GM18508 (cell line): ENCODE measurements around the gene EVPL.
"Not testable (repeated sequence)": the region's sequence is repeated elsewhere in the genome, so short reads cannot be mapped to it uniquely, and the experiment has no call there.

Experiments
- ATAC-seq: cut with Tn5 transposase; IDR thresholded peaks from one replicate; pipeline ENCODE4 v1.9.1; 2021; ENCODE audit warnings: moderate number of reproducible peaks; ENCODE audit not compliant: insufficient read depth, unreplicated experiment

EVPL gene

DNA sequence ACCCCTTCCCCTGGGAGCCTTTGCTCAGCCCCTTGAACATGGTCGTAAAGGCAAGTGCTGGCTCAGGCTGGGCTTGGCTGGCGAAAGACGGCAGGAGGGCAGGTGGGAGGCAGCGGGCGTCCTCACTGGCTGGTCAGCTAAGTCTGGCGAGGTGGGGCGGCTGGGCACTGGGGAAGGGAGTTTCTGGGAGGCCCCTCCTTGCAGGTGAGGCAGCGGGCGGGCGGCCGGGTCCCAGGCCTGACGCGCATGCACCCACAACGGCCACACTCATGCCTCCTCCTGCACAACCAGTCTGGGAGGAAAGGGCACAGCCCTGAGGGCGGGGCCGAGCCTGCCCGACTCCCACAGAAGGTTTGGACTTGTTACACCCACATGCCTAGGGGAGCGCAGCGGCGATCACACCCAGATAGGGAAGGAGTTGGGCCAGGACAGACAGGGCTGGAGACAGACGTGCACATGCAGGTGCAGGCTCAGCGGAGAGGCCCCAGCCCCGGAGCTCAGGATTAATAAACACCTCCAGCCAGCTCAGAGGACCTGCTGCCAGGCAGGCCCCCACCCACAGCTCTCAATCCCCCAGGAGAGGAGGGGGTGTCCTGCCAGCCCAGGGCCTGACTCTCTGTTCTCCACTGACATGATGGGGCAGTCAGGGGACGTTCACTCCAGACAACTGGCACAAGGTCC is at the start of gene EVPL:
EVPL (minus strand) TSS at position 148 of the 681 bp plus-strand sequence; CDS start at position 40, 108 bp downstream.
- ATAC-seq: no peak

DNA sequence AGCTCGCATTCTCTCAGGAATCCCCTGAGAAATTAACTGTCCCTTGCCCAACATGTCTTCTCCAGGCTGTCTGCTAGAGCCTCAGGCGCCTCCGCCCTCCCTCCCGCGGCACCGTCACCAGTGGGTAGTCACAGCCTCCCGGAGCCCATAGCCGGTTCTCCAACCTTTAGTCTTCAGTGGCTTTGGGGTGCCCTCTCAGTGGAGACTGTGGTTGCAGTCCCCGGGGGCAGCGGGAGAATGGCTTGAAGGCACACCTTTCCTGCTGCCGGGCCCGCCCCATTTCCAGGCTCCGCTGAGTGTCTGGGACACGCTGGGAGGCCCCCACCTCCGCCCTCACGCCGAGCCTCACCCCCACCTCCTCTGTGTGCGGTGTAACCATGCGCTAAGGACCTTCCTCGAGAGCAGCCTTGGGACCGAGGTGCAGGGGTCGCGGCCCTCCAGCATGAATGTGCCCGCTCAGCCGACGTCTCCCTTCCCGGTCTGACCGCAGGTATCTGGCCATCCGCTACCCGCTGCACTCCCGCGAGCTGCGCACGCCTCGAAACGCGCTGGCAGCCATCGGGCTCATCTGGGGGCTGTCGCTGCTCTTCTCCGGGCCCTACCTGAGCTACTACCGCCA is 49.1 kb upstream of the EVPL start:
- ATAC-seq: no peak

DNA sequence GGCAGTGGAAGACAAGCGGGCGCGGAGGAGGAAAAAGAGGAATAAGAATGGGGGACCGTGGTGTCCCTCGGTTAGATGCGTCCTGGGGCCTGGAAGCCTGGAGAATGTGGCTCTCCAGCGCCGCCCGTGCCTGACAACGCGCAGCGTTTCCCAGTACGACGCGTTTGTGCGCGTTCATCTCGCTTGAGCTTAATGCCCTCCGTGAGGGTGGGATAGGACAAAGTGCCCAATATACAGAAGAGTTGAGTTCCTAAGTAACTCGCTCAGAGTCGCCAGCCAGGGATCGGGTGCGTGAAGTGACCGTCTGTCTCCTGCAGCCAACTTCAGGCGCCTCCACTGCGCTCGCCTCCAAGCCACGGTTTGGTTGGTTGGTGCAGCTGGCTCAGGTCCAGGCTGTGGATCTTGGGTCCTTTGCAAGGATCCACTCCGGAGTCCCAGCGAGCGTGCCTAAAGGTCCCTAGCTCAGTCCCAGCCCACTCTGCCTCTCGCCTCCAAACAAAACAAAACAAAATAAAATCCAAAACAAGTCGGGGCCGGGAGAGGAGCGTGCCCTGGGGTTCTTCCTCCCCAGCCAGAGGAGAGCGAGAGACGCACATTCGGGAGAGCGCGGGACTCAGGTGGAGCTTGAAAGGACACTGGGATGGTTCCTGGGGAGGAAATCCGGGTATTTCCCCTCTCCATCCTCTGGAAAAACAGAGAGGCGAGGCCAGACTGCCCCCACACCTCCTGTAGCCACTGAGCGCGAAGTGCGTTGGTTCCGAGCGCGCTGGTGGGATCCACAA is 48.4 kb upstream of the EVPL start:
- no peak for ATAC-seq

DNA sequence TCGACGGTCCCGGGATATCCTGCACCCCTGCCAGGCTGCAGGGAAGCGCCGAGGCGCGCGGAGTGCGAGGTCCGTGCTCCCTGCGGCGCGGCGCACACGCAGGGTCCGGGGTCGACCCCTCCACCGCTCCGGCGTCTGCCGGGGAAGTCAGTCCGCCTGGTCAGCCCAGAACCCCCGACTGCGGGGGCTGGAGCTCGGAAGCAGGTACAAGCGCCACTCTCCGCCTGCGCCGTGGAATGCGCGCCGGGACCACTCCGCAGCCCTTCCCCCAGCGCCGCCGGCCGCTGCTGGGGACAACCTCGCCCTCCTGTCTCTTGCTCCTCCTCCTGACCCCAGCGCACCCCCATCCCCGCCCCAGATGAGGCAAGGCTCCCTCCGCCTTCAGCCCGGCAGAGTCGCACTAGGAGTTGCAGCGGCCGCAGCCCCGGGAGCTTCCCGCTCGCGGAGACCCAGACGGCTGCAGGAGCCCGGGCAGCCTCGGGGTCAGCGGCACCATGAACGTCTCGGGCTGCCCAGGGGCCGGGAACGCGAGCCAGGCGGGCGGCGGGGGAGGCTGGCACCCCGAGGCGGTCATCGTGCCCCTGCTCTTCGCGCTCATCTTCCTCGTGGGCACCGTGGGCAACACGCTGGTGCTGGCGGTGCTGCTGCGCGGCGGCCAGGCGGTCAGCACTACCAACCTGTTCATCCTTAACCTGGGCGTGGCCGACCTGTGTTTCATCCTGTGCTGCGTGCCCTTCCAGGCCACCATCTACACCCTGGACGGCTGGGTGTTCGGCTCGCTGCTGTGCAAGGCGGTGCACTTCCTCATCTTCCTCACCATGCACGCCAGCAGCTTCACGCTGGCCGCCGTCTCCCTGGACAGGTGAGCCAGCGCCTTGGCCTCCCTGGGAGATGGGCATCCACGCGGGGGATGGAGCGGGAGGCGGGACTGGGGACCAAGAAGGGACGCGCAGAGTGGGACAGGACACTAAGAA is 47.6 kb upstream of the EVPL start, which contains the start of gene GALR2:
GALR2 (plus strand) TSS at position 392 of the 974 bp plus-strand sequence; CDS start at position 495, 103 bp downstream.
- ATAC-seq: no peak

DNA sequence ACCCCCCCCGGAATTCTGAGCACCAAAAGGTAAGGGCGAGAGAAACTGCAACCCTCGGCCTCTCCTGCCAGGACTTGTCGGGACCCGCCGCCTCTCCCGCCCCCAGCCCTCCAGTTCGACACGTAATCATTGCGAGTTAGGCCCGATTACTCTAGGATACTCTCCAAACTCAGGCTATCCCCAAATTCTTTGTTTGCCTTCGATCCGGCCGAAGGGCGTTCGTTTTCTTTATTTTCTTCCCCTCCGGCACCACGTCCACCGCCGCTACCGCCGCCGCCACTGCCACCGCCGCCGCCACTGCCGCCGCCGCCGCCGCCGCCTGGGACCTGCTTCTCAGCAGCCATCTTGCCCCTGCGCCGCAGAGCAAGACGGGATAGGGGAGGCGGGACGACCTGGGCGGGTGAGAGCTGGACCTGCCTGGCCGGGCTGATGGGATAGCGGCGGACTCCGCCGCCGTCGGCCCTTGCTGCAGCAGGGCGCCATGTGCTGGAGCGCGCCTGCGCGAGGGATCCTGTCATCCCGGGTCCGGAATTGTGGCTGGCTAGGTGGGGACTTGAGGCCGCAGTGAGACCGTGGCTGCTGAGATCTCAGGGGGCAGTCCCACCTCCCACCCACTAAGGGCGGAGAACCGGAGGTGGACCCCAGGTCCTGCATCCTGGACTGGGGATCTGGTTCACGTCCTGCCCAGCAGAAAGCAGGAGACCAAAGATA is 45.2 kb upstream of the EVPL start, which contains the start of gene SRP68:
SRP68 (minus strand) TSS at position 370 of the 711 bp plus-strand sequence; CDS start at position 344, 26 bp downstream.
- ATAC-seq: no peak

DNA sequence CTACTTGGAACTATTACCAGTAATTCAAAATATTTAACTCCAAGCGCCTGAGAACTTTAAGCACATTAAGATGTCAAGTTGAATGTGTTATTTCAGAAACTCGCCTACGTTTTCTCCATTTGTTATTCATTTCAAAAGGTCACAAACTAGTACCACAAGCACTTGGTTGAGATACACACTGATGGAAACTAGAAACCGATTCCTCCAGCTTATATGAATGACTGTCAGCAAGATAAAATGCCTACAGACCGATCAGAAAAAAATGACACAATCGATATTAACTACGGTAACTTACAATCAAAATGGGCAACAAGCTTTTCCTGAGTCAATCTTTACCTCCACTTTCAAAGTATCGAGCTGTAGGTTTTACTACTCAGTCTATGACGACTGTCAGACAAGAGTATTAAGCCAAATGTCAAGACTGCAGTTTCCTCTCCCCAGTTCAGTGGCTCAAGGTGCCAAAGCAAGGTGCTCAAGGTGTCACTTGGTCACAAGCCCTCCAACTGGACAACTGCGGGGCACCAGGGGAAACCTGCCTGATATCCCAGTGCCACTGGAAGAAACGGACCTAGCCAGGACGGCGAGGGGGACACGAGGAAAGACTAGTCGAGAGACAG is 44.5 kb upstream of the EVPL start:
- no peak for ATAC-seq

DNA sequence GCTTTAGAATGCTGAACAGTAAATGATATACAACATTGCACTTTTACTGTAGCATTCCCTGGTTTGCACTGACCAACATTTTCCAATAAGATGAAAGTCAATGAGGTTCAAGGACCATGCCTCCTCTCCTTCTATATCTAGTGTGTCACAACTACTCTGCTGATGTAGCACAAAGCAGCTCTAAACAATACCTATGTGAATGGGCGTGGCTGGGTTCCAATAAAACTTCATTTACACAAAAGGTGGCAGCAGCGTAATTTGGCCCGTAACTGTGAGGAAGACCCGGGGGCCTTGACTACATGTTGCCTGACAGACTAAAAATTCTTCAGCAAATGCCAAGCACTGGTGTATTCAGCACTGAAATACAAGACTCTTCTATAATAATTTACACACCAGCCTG is 38.7 kb upstream of the EVPL start:
- no peak for ATAC-seq

DNA sequence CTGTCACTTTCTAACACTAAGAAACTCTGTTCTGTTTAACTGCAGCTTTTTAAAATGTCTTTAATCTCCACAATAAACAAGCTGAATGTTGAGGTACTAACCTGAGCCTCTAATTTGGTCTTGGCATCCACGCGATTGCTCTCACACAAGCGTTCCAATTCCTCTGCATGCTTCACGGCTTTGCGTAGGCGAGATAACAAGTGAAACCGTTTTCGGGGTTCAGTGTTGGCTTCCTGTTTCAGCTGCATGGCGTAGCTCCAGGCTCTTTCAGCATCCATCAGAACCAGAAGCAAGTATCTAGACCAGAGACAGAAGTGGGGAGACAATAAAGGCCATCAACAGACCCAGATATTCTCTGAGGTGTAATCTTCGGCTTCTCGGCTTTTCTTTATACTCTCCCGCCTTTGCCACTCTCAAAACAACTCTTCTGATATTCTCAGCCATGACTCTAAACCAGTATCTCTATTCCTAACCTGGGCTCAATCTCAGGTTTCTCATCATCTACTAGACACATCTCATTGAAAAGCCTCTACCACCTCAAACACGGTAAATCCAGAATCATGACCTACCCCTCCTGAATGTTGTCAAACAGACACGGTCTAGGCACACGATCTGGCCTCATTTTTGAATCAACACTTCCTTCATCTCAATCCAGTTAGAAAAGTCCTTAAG is 36.9 kb upstream of the EVPL start:
- no peak for ATAC-seq

DNA sequence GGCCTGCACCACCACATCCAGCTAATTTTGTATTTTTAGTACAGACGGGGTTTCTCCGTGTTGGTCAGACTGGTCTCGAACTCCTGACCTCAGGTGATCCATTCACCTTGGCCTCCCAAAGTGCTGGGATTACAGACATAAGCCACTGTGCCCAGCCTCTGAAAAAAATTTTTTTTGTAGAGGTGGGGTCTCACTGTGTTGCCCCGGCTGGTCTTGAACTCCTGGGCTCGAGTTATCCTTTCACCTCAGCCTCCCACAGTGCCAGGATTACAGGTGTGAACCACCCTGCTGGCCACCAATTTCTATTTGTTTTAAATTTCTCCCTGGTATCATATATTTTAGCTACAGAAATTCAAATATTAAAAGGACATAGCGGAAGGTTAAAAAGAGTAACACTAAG is 31.2 kb upstream of the EVPL start:
- ATAC-seq: not testable (repeated sequence)

DNA sequence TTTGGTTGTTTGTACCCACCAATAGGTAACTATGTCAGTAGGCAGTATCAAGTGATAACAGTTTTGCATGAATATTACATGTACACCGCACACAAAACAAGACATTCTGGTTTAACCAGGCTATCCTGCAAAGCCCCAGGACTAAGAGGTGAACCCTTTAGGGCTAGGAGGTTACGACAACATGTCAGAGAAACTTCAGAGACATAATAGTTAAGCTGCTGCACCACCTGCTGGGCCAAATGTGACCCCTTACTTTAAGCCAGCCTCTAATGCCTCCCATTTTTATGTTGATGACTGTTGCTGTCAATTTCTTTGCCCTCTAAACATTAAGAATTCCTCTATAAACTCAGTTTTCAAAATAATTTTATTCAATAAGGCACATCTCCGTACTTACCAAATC is 29.8 kb upstream of the EVPL start:
- no peak for ATAC-seq

DNA sequence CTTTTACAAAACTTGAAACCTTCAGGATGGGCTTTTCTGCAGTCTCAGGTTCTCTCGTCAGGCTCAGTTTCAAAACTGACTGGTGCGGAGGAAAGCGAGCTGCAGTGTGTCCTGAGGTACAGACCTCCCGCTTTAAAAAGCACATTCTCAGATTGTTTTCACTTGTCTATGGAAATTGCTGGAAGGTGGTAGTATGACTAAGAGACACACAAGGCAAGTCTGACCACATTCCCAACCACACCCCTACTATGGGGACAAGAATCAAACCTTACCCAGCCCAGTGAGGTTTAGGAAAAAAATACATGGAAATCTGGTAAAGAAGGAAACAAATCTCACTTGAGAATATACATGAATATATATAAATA is 27.0 kb upstream of the EVPL start:
- no peak for ATAC-seq

DNA sequence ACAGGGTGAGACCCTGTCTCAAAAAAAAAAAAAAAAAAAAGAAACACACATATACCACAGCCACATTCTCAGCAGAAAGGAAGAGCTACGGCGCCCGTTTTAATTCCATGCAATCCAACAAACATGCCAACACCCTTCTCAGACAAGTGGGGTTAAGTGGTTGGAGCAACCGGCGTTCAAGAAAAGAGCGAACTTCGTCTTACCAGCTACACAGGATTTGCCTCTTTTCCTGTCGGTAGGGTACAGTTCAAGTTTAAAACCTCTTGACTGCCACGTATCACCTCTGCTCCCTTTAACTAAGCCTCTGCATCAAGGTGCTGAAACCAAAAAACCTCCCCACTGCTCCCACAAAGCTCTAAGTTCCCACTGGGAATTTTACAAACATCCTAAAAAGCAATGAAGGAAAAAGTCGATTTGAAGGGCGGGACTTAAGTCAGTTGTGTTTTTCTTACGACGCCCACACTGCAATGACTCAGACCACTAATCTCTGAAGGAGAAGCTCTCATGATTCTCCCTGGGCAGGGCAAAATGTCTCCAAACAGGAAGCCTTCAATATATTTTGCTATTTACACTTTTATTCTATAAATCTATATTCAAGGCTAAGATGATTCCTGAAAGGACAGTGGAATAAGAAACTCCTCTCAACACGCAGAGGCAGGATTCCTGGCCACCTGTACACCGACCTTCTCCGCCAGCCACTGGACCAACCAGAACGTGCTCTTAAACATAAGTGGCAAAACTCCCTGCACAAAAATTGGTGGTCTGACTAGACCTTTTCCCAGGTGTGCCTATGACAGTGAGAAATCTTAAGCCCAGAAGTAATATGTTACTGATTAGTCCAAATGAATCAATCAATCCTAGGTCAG is 26.4 kb upstream of the EVPL start:
- no peak for ATAC-seq

DNA sequence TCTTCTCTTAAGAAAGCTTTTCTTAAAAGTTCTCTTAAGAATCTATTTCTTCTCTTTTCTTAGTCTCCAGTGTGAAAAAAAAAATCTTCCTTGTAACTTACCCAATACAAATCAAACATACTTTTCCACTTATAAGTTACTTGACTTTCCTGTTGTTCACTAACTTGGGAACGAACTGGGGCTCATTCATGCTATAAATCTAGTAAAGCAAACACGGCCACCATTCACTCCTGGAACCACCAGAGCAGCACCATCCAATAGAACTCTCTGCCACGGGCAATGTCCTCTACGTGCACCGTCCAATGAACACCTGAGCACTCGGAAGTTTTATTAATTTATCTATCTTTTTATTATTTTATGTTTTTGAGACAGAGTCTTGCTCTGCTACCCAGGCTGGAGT is 24.5 kb upstream of the EVPL start:
- ATAC-seq: no peak

DNA sequence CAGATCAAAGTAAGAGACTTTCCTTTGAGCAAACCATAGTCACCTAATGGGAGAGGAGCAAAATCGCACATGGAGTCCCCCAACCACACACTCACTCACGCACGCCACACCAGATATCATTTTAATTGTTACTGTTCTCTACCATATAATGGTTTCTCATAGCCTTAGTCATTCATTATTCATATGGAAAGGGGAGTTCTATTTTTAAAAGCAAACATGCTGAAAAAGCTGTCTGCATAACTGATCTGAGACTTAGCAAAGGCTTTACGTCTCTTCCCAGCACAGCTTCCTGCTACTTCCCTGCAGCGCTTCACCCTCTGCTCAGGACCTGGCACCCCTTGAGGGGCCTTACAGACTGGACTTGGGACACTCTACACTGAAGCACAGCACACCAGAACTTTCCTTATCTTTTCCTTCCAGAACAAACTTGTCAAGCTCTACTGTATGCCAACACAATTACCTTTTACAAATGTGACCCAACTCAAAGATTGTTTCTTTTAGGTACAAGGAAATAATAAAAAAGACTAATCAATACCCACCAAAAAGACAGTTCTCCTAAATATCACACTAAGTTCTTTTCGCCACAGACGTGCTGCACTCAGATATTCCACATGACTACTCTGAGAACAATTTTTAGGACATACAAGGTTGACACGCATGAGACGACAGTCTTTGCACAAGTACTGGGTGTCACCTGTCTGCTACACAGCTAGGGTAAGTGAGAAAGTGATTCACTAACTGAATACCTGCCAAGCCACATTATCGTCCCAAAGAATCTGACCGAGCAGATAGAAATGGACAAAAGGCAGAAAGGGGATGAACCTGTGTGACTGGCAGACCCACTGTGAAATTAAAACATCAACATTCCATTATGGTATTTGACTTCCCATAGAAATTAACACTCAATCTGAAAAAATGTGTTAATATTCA is 23.7 kb upstream of the EVPL start:
- no peak for ATAC-seq

DNA sequence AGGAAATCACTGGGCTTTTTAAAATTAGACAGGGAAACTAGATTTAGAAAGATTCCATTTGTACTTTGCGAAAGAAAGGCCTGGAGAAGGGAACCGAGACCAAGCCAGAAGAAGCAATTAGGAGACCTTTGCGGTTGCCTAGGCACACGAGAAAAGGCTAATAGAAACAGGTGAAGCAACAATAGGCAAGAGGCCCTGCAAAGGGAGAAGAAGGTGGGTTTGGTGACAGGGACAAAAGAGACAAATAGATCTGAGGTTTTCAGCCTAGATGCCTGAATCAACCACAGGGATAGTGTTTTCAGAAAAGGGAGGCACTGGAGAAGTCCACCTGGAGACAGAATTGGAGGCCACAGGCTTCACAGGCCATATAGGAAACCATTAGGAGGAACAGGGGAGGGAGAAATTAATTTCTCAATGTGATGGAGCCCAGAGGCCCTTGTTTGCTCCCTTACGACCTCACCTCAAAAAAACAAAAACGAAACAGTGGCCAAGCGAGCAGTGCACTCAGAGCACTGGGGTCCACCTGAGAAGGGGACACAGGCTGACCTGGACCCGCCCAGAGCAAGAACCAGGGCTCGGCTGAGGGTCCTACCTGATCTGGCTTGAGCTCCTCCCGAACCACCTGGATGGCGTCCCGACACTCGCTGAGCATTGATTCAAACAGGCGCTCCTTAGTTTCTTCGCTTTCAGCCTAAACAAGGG is 22.9 kb upstream of the EVPL start:
- no peak for ATAC-seq

DNA sequence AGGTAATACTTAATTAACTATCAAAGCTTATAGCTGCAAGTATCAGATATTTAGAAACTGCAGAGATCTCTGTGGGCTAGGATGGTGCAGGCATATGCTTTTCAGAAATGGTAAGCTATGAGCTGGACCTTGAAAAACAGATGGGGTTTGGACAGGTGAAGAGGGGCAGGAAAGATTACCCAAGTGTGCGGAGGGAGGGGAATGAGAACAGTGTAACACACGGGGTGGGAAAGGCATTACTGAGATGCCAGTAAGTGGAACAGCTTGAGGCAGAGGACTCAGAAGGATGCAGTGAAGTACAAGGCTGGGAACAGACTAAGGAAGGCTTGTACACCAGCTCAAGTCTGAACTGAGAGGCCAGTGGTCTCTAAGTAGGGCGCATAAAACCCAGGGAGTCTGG is 22.1 kb upstream of the EVPL start:
- no peak for ATAC-seq
